Lower lobe of right lung (tissue), 2 donors: ENCODE results near the gene IMMP2L. TPM values are rescaled to one million over a fixed set of nuclear protein-coding genes. Genes with fewer than 3 reads are reported as not detected.

Source experiments
- ATAC-seq, 2 donors: fragments of 200-7000 bp; cut with Tn5 transposase; one replicate each; pipeline ENCODE4 v1.9.1; 2020 to 2022; ENCODE audit warnings: mild to moderate bottlenecking in 2 of 2, moderate library complexity in 2 of 2
- DNase-seq: peaks from one replicate; pipeline ENCODE4 v3.0.0-alpha.2; 2020
- H3K27ac ChIP-seq: fragments of 200-600 bp; one replicate; pipeline ENCODE4 v1.8.0; 2022
- H3K27me3 ChIP-seq: fragments of 200-600 bp; one replicate; pipeline ENCODE4 v1.8.0; 2022; ENCODE audit warnings: low read depth
- H3K36me3 ChIP-seq: fragments of 200-600 bp; one replicate; pipeline ENCODE4 v1.8.0; 2022; ENCODE audit warnings: mild to moderate bottlenecking
- H3K4me1 ChIP-seq: fragments of 200-600 bp; one replicate; pipeline ENCODE4 v1.8.0; 2022
- H3K4me3 ChIP-seq: fragments of 200-600 bp; one replicate; pipeline ENCODE4 v1.8.0; 2022; ENCODE audit warnings: mild to moderate bottlenecking
- H3K9me3 ChIP-seq: fragments of 200-600 bp; one replicate; pipeline ENCODE4 v1.8.0; 2022
- intact Hi-C: fragments of 100-400 bp; cut with DNase I; formaldehyde crosslinking; loops from one replicate; pipeline ENCODE4 v1.11.0; 2022
- total RNA-seq: library from RNA; stranded (reverse); fragmentation: NEBNext Ultra II Directional; extraction: Animal tissue kit (Norgen Biotek cat#: 25700); gene quantifications from one replicate; pipeline ENCODE4 v1.2.1, GENCODE V29; 2021
- TF ChIP-seq, protein P1 (sequence below): fragments of 200-600 bp; IDR thresholded peaks from one replicate; pipeline ENCODE4 v1.8.0; 2022; ENCODE audit warnings: antibody characterized with exemption, mild to moderate bottlenecking
- donor health status: DM: no; HTN: yes; CAD: no; lungs with severe emphysema.

IMMP2L gene
- total RNA-seq, 1 donor from 2014 or later = 14.7 TPM

DNA sequence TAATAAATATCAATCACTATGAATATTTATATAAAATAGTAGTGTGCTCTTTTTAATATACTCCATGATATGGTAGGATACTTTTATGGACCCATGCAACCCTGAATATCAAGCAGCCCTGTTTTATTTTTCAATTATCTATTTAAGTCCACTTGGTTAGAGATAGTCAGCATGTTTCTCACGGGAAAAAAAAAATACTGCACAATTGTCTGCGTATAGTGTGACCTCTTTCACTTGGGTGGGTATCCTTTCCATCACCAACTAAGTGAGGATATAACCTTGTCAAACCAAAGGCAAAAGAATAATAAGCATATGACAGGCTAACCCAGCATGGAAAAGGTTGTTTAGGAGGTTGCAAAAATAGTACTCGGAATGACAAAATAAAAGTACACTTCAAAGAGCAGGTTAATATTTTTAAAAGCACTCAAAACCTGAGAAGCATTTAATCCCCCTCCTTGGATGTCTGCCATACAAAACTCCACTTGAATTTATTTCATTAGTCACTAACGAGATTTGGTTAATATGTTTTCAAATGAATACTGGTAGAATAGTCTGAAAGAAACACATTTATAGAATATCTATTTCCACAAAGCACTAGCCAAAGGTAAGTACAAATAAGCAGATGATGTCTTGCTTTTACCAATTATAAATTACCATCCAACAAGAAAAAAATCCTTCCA, 76.5 kb downstream of the IMMP2L start:
- Histone ChIP-seq H3K36me3 (no peaks in the 10 kb centered on the region), H3K9me3 (no peaks in the 10 kb centered on the region), H3K27ac (no peak overlapping the region), H3K27me3 (no peaks in the 10 kb centered on the region), H3K4me3 (no peak overlapping the region), H3K4me1 (no peaks in the 10 kb centered on the region)
- DNase-seq (no peak), ATAC-seq (no peak)
- intact Hi-C loops = no loop called here
- TF ChIP-seq, protein P1, sequence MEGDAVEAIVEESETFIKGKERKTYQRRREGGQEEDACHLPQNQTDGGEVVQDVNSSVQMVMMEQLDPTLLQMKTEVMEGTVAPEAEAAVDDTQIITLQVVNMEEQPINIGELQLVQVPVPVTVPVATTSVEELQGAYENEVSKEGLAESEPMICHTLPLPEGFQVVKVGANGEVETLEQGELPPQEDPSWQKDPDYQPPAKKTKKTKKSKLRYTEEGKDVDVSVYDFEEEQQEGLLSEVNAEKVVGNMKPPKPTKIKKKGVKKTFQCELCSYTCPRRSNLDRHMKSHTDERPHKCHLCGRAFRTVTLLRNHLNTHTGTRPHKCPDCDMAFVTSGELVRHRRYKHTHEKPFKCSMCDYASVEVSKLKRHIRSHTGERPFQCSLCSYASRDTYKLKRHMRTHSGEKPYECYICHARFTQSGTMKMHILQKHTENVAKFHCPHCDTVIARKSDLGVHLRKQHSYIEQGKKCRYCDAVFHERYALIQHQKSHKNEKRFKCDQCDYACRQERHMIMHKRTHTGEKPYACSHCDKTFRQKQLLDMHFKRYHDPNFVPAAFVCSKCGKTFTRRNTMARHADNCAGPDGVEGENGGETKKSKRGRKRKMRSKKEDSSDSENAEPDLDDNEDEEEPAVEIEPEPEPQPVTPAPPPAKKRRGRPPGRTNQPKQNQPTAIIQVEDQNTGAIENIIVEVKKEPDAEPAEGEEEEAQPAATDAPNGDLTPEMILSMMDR = no peak

GRCh38 chr7:111483078-111483477, 79.2 kb downstream of the IMMP2L start:
- Histone ChIP-seq H3K9me3 (no peaks in the 10 kb centered on the region), H3K4me3 (no peak overlapping the region), H3K36me3 (no peaks in the 10 kb centered on the region), H3K4me1 (no peaks in the 10 kb centered on the region), H3K27ac (no peak overlapping the region), H3K27me3 (no peaks in the 10 kb centered on the region)
- TF ChIP-seq, protein P1 = no peak
- no peak for ATAC-seq
- intact Hi-C loops = no loop called here
- no peak for DNase-seq

DNA sequence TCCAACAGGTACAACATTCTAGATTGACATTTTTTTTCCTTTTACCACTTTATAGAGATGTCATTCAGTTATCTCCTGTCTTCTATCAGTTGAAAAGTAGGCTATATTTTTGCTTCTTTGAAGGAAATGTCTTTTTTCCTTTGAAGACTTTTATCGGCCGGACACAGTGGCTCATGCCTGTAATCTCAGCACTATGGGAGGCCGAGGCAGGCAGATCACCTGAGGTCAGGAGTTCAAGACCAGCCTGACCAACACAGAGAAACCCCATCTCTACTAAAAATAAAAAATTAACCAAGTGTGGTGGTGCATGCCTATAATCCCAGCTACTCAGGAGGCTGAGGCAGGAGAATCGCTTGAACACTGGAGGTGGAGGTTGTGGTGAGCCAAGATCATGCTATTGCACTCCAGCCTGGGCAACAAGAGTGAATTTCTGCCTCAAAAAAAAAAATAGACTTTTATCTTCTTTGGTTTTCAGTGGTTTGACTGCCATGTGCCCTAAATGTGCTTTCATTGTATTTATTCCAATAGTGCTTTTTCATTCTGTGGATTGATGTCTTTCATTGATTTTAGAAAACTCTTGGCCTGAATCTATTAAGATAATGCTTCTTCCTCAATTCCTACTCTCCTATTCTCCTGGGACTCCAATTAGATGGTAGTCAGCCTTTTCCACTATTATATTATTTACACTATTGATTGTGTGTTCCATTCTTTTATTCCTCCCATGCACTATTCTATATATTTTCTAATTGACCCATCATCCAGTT, 84.6 kb downstream of the IMMP2L start:
- TF ChIP-seq, protein P1 = no peak
- ATAC-seq (no peak), DNase-seq (no peak)
- Histone ChIP-seq H3K9me3 (no peaks in the 10 kb centered on the region), H3K4me3 (no peak overlapping the region), H3K27ac (no peak overlapping the region), H3K36me3 (no peaks in the 10 kb centered on the region), H3K4me1 (no peaks in the 10 kb centered on the region), H3K27me3 (no peaks in the 10 kb centered on the region)
- intact Hi-C loops = no loop called here

GRCh38 chr7:111476586-111477293, 85.6 kb downstream of the IMMP2L start:
- ATAC-seq = no peak
- Histone ChIP-seq H3K27ac (no peak overlapping the region), H3K36me3 (no peaks in the 10 kb centered on the region), H3K4me3 (no peak overlapping the region), H3K27me3 (no peaks in the 10 kb centered on the region), H3K9me3 (peaks cover 2% of the 10 kb centered on the region), H3K4me1 (no peaks in the 10 kb centered on the region)
- DNase-seq = no peak
- TF ChIP-seq, protein P1 = no peak
- intact Hi-C loops = no loop called here

DNA sequence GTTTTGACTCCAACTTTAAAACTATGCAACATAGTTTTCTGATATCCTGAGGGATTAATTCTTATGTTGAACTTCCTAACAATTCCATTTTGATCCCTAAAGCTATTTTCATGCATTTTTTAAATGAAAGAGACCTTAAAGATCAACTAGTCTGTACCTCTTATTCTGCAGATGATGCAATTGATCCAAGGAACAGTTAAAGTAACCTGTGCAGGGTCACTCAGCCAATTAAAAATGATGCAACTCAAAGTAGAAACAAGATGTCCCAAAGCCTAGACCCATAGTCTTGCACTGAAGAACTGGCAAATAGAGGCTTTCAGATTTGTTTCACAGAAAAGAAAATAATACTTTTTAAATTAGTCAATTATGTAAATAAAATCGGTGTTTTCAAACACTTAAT, 86.3 kb downstream of the IMMP2L start:
- Histone ChIP-seq H3K9me3 (peaks cover 7% of the 10 kb centered on the region), H3K27ac (no peak overlapping the region), H3K36me3 (no peaks in the 10 kb centered on the region), H3K27me3 (no peaks in the 10 kb centered on the region), H3K4me3 (no peak overlapping the region), H3K4me1 (no peaks in the 10 kb centered on the region)
- ATAC-seq = no peak
- TF ChIP-seq, protein P1 = no peak
- intact Hi-C loops = no loop called here
- no peak for DNase-seq
